SK-N-SH (cell line): ENCODE results near the gene ATF6. TPM values are rescaled to one million over a fixed set of nuclear protein-coding genes. Genes with fewer than 3 reads are reported as not detected.

Source experiments
- FOSL2 ChIP-seq: IDR thresholded peaks from 2 replicates; pipeline ENCODE4 v1.4.0; 2012; ENCODE audit warnings: low read depth, mild to moderate bottlenecking, moderate library complexity, borderline replicate concordance
- FOXJ3 ChIP-seq: sonication (generic); formaldehyde crosslinking; IDR thresholded peaks from 2 replicates; pipeline ENCODE4 v1.5.1; 2020; ENCODE audit warnings: mild to moderate bottlenecking, missing genetic modification reagents
- GATA2 ChIP-seq: sonication (generic); formaldehyde crosslinking; IDR thresholded peaks from 2 replicates; pipeline ENCODE4 v1.5.0; 2020; ENCODE audit warnings: mild to moderate bottlenecking, missing genetic modification reagents
- JUND ChIP-seq: IDR thresholded peaks from 2 replicates; pipeline ENCODE4 v1.4.0; 2012
- NFIC ChIP-seq: IDR thresholded peaks from 2 replicates; pipeline ENCODE4 v1.4.0; 2012; ENCODE audit warnings: borderline replicate concordance
- NRF1 ChIP-seq: IDR thresholded peaks from 2 replicates; pipeline ENCODE4 v1.6.1; 2012; ENCODE audit warnings: low read depth, mild to moderate bottlenecking, low read length
- POLR2AphosphoS5 ChIP-seq: IDR thresholded peaks from 2 replicates; pipeline ENCODE4 v1.6.1; 2012; ENCODE audit warnings: low read depth, low read length
- RAD21 ChIP-seq: IDR thresholded peaks from 2 replicates; pipeline ENCODE4 v1.6.1; 2012; ENCODE audit warnings: mild to moderate bottlenecking, low read length
- RCOR1 ChIP-seq: fragments of 150-350 bp; IDR thresholded peaks from 2 replicates; pipeline ENCODE4 v1.6.1; 2017; ENCODE audit warnings: antibody characterized with exemption, low read length
- SIN3A ChIP-seq: IDR thresholded peaks from 2 replicates; pipeline ENCODE4 v1.6.1; 2012; ENCODE audit warnings: low read depth, mild to moderate bottlenecking, low read length, moderate library complexity, borderline replicate concordance
- TAF1 ChIP-seq: IDR thresholded peaks from 2 replicates; pipeline ENCODE4 v1.6.1; 2012; ENCODE audit warnings: low read depth, mild to moderate bottlenecking, low read length, moderate library complexity, borderline replicate concordance
- YY1 ChIP-seq: IDR thresholded peaks from 2 replicates; pipeline ENCODE4 v1.4.0; 2012; ENCODE audit warnings: low read depth, mild to moderate bottlenecking
- polyA plus RNA-seq, 3 experiments: library from polyadenylated mRNA; depleted of rRNA; stranded (reverse); fragments of >200 nt; gene quantifications; 2 replicates each; pipeline ENCODE4 v1.2.3, GENCODE V29; 2012
- TF ChIP-seq, protein P1 (sequence below): IDR thresholded peaks from 2 replicates; pipeline ENCODE4 v1.6.1; 2012; ENCODE audit warnings: mild to moderate bottlenecking, low read depth, low read length, moderate library complexity
- TF ChIP-seq, protein P2 (sequence below): IDR thresholded peaks from 2 replicates; pipeline ENCODE4 v1.4.0; 2012; ENCODE audit warnings: low read depth, borderline replicate concordance
- TF ChIP-seq, protein P3 (sequence below): IDR thresholded peaks from 2 replicates; pipeline ENCODE4; 2012
- TF ChIP-seq, protein P4 (sequence below): IDR thresholded peaks from 2 replicates; pipeline ENCODE4 v1.4.0; 2012; ENCODE audit warnings: low read depth
- TF ChIP-seq, protein P5 (sequence below): fragments of 150-350 bp; IDR thresholded peaks from 2 replicates; pipeline ENCODE4 v1.6.1; 2016; ENCODE audit warnings: mild to moderate bottlenecking, low read depth, low read length

The ATF6 gene
- polyA plus RNA-seq, 1 of the 3 experiments (the other 2 are of a cell fraction) = 8.8 TPM

DNA sequence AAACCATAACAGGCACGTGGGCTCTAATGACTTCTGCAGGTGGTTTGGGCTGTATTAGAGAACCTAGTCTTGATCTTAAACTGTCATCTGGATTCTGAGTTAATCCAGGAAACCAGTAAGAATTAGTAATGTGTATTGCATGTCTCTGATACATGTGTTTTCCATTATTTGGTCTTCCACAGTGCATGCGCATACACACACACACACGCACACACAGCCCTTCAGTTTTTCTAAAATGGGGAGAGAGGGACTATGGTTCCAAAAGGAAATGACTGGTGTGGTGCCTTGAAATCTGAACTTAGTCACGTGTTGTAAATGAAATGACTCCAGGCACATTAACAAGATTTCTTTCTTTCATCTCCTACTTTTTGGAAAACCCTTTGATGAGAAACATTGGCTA, 190.0 kb downstream of the ATF6 start (continued):
- TF ChIP-seq POLR2AphosphoS5 (peak; percentile 79), NFIC (peak; percentile 42; the same call in 1 of the 2 replicates), JUND (peak; percentile 69), TAF1 (no peak), NRF1 (peak; percentile 34; the same call in 1 of the 2 replicates), RCOR1 (0 out of 2 replicates have a peak, but pooled peaks have one; percentile 17), RAD21 (no peak), FOSL2 (peak; percentile 69; the same call in 1 of the 2 replicates), GATA2 (0 out of 2 replicates have a peak, but pooled peaks have one; percentile 22), YY1 (0 out of 2 replicates have a peak, but pooled peaks have one; percentile 48), SIN3A (peak; percentile 27; the same call in 1 of the 2 replicates), FOXJ3 (no peak)
- TF ChIP-seq, protein P1, sequence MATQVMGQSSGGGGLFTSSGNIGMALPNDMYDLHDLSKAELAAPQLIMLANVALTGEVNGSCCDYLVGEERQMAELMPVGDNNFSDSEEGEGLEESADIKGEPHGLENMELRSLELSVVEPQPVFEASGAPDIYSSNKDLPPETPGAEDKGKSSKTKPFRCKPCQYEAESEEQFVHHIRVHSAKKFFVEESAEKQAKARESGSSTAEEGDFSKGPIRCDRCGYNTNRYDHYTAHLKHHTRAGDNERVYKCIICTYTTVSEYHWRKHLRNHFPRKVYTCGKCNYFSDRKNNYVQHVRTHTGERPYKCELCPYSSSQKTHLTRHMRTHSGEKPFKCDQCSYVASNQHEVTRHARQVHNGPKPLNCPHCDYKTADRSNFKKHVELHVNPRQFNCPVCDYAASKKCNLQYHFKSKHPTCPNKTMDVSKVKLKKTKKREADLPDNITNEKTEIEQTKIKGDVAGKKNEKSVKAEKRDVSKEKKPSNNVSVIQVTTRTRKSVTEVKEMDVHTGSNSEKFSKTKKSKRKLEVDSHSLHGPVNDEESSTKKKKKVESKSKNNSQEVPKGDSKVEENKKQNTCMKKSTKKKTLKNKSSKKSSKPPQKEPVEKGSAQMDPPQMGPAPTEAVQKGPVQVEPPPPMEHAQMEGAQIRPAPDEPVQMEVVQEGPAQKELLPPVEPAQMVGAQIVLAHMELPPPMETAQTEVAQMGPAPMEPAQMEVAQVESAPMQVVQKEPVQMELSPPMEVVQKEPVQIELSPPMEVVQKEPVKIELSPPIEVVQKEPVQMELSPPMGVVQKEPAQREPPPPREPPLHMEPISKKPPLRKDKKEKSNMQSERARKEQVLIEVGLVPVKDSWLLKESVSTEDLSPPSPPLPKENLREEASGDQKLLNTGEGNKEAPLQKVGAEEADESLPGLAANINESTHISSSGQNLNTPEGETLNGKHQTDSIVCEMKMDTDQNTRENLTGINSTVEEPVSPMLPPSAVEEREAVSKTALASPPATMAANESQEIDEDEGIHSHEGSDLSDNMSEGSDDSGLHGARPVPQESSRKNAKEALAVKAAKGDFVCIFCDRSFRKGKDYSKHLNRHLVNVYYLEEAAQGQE = no peak
- TF ChIP-seq, protein P2, sequence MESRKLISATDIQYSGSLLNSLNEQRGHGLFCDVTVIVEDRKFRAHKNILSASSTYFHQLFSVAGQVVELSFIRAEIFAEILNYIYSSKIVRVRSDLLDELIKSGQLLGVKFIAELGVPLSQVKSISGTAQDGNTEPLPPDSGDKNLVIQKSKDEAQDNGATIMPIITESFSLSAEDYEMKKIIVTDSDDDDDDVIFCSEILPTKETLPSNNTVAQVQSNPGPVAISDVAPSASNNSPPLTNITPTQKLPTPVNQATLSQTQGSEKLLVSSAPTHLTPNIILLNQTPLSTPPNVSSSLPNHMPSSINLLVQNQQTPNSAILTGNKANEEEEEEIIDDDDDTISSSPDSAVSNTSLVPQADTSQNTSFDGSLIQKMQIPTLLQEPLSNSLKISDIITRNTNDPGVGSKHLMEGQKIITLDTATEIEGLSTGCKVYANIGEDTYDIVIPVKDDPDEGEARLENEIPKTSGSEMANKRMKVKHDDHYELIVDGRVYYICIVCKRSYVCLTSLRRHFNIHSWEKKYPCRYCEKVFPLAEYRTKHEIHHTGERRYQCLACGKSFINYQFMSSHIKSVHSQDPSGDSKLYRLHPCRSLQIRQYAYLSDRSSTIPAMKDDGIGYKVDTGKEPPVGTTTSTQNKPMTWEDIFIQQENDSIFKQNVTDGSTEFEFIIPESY = peak; percentile 53; the same call in 1 of the 2 replicates
- TF ChIP-seq, protein P3, sequence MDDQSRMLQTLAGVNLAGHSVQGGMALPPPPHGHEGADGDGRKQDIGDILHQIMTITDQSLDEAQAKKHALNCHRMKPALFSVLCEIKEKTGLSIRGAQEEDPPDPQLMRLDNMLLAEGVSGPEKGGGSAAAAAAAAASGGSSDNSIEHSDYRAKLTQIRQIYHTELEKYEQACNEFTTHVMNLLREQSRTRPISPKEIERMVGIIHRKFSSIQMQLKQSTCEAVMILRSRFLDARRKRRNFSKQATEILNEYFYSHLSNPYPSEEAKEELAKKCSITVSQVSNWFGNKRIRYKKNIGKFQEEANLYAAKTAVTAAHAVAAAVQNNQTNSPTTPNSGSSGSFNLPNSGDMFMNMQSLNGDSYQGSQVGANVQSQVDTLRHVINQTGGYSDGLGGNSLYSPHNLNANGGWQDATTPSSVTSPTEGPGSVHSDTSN = peak; percentile 84
- TF ChIP-seq, protein P4, sequence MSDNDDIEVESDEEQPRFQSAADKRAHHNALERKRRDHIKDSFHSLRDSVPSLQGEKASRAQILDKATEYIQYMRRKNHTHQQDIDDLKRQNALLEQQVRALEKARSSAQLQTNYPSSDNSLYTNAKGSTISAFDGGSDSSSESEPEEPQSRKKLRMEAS = peak; percentile 88
- TF ChIP-seq, protein P5, sequence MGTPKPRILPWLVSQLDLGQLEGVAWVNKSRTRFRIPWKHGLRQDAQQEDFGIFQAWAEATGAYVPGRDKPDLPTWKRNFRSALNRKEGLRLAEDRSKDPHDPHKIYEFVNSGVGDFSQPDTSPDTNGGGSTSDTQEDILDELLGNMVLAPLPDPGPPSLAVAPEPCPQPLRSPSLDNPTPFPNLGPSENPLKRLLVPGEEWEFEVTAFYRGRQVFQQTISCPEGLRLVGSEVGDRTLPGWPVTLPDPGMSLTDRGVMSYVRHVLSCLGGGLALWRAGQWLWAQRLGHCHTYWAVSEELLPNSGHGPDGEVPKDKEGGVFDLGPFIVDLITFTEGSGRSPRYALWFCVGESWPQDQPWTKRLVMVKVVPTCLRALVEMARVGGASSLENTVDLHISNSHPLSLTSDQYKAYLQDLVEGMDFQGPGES = no peak
